ENCODE data around the gene MYL6.
"Not testable (repeated sequence)": the region's sequence is repeated elsewhere in the genome, so short reads cannot be mapped to it uniquely, and the experiment has no call there.

The MYL6 gene

GRCh38 chr12:56155256-56155845 is 2.8 kb upstream of the MYL6 start:
- H3K4me3 ChIP-seq (ENCODE audit: low read length): no peak overlapping the region
- H3K27me3 ChIP-seq (replicated peaks; ENCODE audit: insufficient read depth, low read length): no peaks in the 10 kb centered on the region
- no peaks in the 10 kb centered on the region for H4K20me1 ChIP-seq (ENCODE audit: insufficient read depth, low read length)
- DNase-seq: no peak
- no peak overlapping the region for H3K27ac ChIP-seq (ENCODE audit: low read length)
- no peaks in the 10 kb centered on the region for H3K9me2 ChIP-seq (replicated peaks; ENCODE audit: insufficient read depth, low read length)
- no peaks in the 10 kb centered on the region for H3K9me3 ChIP-seq (replicated peaks; ENCODE audit: insufficient read depth, low read length)
- peaks cover 25% of the 10 kb centered on the region for H3K4me1 ChIP-seq (ENCODE audit: low read length)
- no peak overlapping the region for H3K4me2 ChIP-seq (ENCODE audit: low read depth, low read length)
- peaks cover 38% of the 10 kb centered on the region for H3K79me2 ChIP-seq (ENCODE audit: low read length)
- TF ChIP-seq EZH2 (optimal IDR thresholded peaks at IDR 0.05; ENCODE audit: low read depth, low read length) (no peak), CTCF (IDR thresholded peaks at IDR 0.05; ENCODE audit: low read length) (no peak), EZH2phosphoT487 (IDR thresholded peaks at IDR 0.05; ENCODE audit: low read length) (no peak)
- no peak overlapping the region for H2AFZ ChIP-seq (ENCODE audit: low read length)
- peaks cover 2% of the 10 kb centered on the region; the same call in 1 of the 2 replicates for H3K36me3 ChIP-seq (replicated peaks; ENCODE audit: insufficient read depth, low read length)
- no peak overlapping the region for H3K9ac ChIP-seq (ENCODE audit: low read length)
- peaks cover 33% of the 10 kb centered on the region for H3F3A ChIP-seq (ENCODE audit: insufficient read depth, low read length)

GRCh38 chr12:56156464-56157200 is 1.5 kb upstream of the MYL6 start:
- not testable (repeated sequence) for H3K36me3 ChIP-seq (replicated peaks; ENCODE audit: insufficient read depth, low read length); H3K9me3 ChIP-seq (replicated peaks; ENCODE audit: insufficient read depth, low read length); H2AFZ ChIP-seq (ENCODE audit: low read length); H3K9me2 ChIP-seq (replicated peaks; ENCODE audit: insufficient read depth, low read length); H4K20me1 ChIP-seq (ENCODE audit: insufficient read depth, low read length); DNase-seq; H3K27ac ChIP-seq (ENCODE audit: low read length); H3K27me3 ChIP-seq (replicated peaks; ENCODE audit: insufficient read depth, low read length)
- Histone ChIP-seq H3K4me2 (ENCODE audit: low read depth, low read length) (peak overlapping the region; percentile 93; the same call in 1 of the 2 replicates), H3K79me2 (ENCODE audit: low read length) (peaks cover 50% of the 10 kb centered on the region), H3K4me3 (ENCODE audit: low read length) (0 out of 2 replicates have a peak overlapping the region, but pooled peaks have one; percentile 68), H3K9ac (ENCODE audit: low read length) (peak overlapping the region; percentile 79; the same call in 1 of the 2 replicates), H3K4me1 (ENCODE audit: low read length) (peaks cover 26% of the 10 kb centered on the region), H3F3A (ENCODE audit: insufficient read depth, low read length) (peaks cover 36% of the 10 kb centered on the region)

- TF ChIP-seq CTCF (IDR thresholded peaks at IDR 0.05; ENCODE audit: low read length) (peak; percentile 67), EZH2 (optimal IDR thresholded peaks at IDR 0.05; ENCODE audit: low read depth, low read length) (no peak)
- Histone ChIP-seq H3K4me1 (ENCODE audit: low read length) (peaks cover 26% of the 10 kb centered on the region), H3K4me2 (ENCODE audit: low read depth, low read length) (peak overlapping the region; percentile 93), H3K79me2 (ENCODE audit: low read length) (peaks cover 57% of the 10 kb centered on the region), H3K4me3 (ENCODE audit: low read length) (peak overlapping the region; percentile 68), H3F3A (ENCODE audit: insufficient read depth, low read length) (peaks cover 36% of the 10 kb centered on the region), H3K9ac (ENCODE audit: low read length) (peak overlapping the region; percentile 79), H3K27ac (ENCODE audit: low read length) (peak overlapping the region; percentile 80; the same call in 1 of the 2 replicates), H3K9me3 (replicated peaks; ENCODE audit: insufficient read depth, low read length) (no peaks in the 10 kb centered on the region), H4K20me1 (ENCODE audit: insufficient read depth, low read length) (peaks cover 3% of the 10 kb centered on the region; the same call in 1 of the 2 replicates), H3K27me3 (replicated peaks; ENCODE audit: insufficient read depth, low read length) (no peaks in the 10 kb centered on the region), H3K9me2 (replicated peaks; ENCODE audit: insufficient read depth, low read length) (no peaks in the 10 kb centered on the region), H2AFZ (ENCODE audit: low read length) (peak overlapping the region; percentile 78), H3K36me3 (replicated peaks; ENCODE audit: insufficient read depth, low read length) (peaks cover 9% of the 10 kb centered on the region; the same call in 1 of the 2 replicates)
- DNase-seq: peak; percentile 83
These were observed 744 bp upstream of the MYL6 start for GRCh38 chr12:56157201-56158028.
